HG02943 (cell line): ENCODE results near the gene KIF1B.
"Not testable (repeated sequence)": the region's sequence is repeated elsewhere in the genome, so short reads cannot be mapped to it uniquely, and the experiment has no call there.

Source experiments
- ATAC-seq: cut with Tn5 transposase; IDR thresholded peaks from one replicate; pipeline ENCODE4 v1.9.1; 2021; ENCODE audit warnings: mild to moderate bottlenecking, low read depth, moderate library complexity; ENCODE audit not compliant: unreplicated experiment

Gene KIF1B

GRCh38 chr1:10379676-10380075 is 169.3 kb downstream of the KIF1B start:
- ATAC-seq = no peak

- no peak for ATAC-seq
These were observed 170.4 kb downstream of the KIF1B start for GRCh38 chr1:10380594-10381275.

GRCh38 chr1:10383630-10384029 is 173.3 kb downstream of the KIF1B start:
- no peak for ATAC-seq

- ATAC-seq = no peak
These were observed 173.8 kb downstream of the KIF1B start for GRCh38 chr1:10384219-10384618.

GRCh38 chr1:10386761-10387676 is 176.6 kb downstream of the KIF1B start:
- ATAC-seq = no peak

GRCh38 chr1:10387677-10388386 is 177.5 kb downstream of the KIF1B start:
- no peak for ATAC-seq

GRCh38 chr1:10388387-10388715 is 178.0 kb downstream of the KIF1B start:
- ATAC-seq = no peak

GRCh38 chr1:10389271-10389973 is 179.1 kb downstream of the KIF1B start:
- ATAC-seq = no peak

- ATAC-seq = no peak
These were observed 186.5 kb downstream of the KIF1B start for GRCh38 chr1:10396870-10397269.

GRCh38 chr1:10398278-10398733 is 187.9 kb downstream of the KIF1B start:
- no peak for ATAC-seq

- peak; percentile 94 for ATAC-seq
These were observed 188.5 kb downstream of the KIF1B start, which contains the start of gene PGD for GRCh38 chr1:10398734-10399443. Gene PGD (plus strand): TSS chr1:10399064. CDS start chr1:10399118, 54 bp downstream.

- ATAC-seq = no peak
These were observed 189.1 kb downstream of the KIF1B start for GRCh38 chr1:10399444-10399941.

- ATAC-seq = no peak
These were observed 189.6 kb downstream of the KIF1B start for GRCh38 chr1:10400013-10400412.

- no peak for ATAC-seq
These were observed 190.9 kb downstream of the KIF1B start for GRCh38 chr1:10401281-10401680.

GRCh38 chr1:10402729-10403274 is 192.4 kb downstream of the KIF1B start:
- no peak for ATAC-seq

- no peak for ATAC-seq
These were observed 196.8 kb downstream of the KIF1B start for GRCh38 chr1:10407201-10407600.

- no peak for ATAC-seq
These were observed 205.0 kb downstream of the KIF1B start for GRCh38 chr1:10415211-10415930.

GRCh38 chr1:10415967-10416366 is 205.6 kb downstream of the KIF1B start:
- not testable (repeated sequence) for ATAC-seq

- ATAC-seq = not testable (repeated sequence)
These were observed 208.4 kb downstream of the KIF1B start for GRCh38 chr1:10418741-10419140.
